Panc1 (cell line): Measurements from ENCODE around the gene BICD2. TPM values are rescaled to one million over a fixed set of nuclear protein-coding genes. Genes with fewer than 3 reads are reported as not detected.

Source experiments
- ATAC-seq: fragments of 200-7000 bp; cut with Tn5 transposase; 2 replicates; pipeline ENCODE4 v1.9.1; 2020; ENCODE audit warnings: mild to moderate bottlenecking, moderate library complexity
- BruUV-seq: library from RNA; stranded (reverse); fragments of 400-500 nt; replicated peaks from 2 replicates; lab custom pipeline; 2021; lab: Mats Ljungman, UMichigan
- CTCF ChIA-PET: fragments of 300-600 bp; sonication (Branson Sonifier 250); formaldehyde crosslinking; loops from one replicate; lab custom pipeline; 2022; ENCODE audit warnings: antibody characterized with exemption; lab: Charles Lee
- POLR2A ChIA-PET: fragments of 300-600 bp; sonication (Branson Sonifier 250); formaldehyde crosslinking; loops from one replicate; lab custom pipeline; 2022; ENCODE audit warnings: antibody characterized with exemption; lab: Charles Lee
- DNase-seq: peaks from one replicate; pipeline ENCODE4 v3.0.0-alpha.2; 2010; ENCODE audit warnings: low read depth, low spot score
- H3K27ac ChIP-seq: 2 replicates; pipeline ENCODE4 v1.5.1; 2011; ENCODE audit warnings: mild to moderate bottlenecking, low read length, inconsistent platforms
- H3K27me3 ChIP-seq: fragments of 200-500 bp; sonication (Bioruptor generic); 2 replicates; pipeline ENCODE4 v1.6.0; 2014; ENCODE audit warnings: low read length, inconsistent platforms; ENCODE audit not compliant: control insufficient read depth, insufficient read depth
- H3K36me3 ChIP-seq: fragments of 200-500 bp; sonication (Bioruptor generic); 2 replicates; pipeline ENCODE4 v1.5.1; 2014; ENCODE audit warnings: inconsistent platforms, mild to moderate bottlenecking, low read length, moderate library complexity; ENCODE audit not compliant: control insufficient read depth, insufficient read depth
- H3K4me1 ChIP-seq: 2 replicates; pipeline ENCODE4 v1.5.1; 2011; ENCODE audit warnings: inconsistent platforms, mild to moderate bottlenecking, low read length, moderate library complexity; ENCODE audit not compliant: control insufficient read depth, insufficient read depth
- H3K4me3 ChIP-seq, 2 experiments: 2 replicates each; pipeline ENCODE4 v1.5.1; 2011 to 2012; ENCODE audit warnings: low read depth in 2 of 2, low read length in 2 of 2, mild to moderate bottlenecking in 2 of 2, inconsistent platforms in 1 of 2, moderate library complexity in 1 of 2
- H3K9me3 ChIP-seq: fragments of 200-500 bp; sonication (Bioruptor generic); 2 replicates; pipeline ENCODE4 v1.5.1; 2014; ENCODE audit warnings: low read depth, mild to moderate bottlenecking, inconsistent platforms, low read length, moderate library complexity; ENCODE audit not compliant: control insufficient read depth, insufficient read depth
- CTCF ChIP-seq: fragments of 450-650 bp; IDR thresholded peaks from 2 replicates; pipeline ENCODE4 v1.5.1; 2017; ENCODE audit warnings: mild to moderate bottlenecking
- POLR2AphosphoS5 ChIP-seq: IDR thresholded peaks from 2 replicates; pipeline ENCODE4 v1.6.1; 2012; ENCODE audit warnings: mild to moderate bottlenecking, low read depth, low read length, moderate library complexity
- REST ChIP-seq, 2 experiments: IDR thresholded peaks; 2 replicates each; pipeline ENCODE4 v1.6.1; 2011 to 2012; ENCODE audit warnings: low read depth in 2 of 2, control low read depth in 1 of 2, low read length in 1 of 2, mild to moderate bottlenecking in 1 of 2, moderate library complexity in 1 of 2; ENCODE audit not compliant: insufficient read depth in 1 of 2
- SIN3A ChIP-seq: IDR thresholded peaks from 2 replicates; pipeline ENCODE4 v1.6.1; 2012; ENCODE audit warnings: low read depth, mild to moderate bottlenecking, low read length, moderate library complexity, borderline replicate concordance; ENCODE audit not compliant: insufficient read depth
- TCF7L2 ChIP-seq: IDR thresholded peaks from 2 replicates; pipeline ENCODE4 v1.6.1; 2011; ENCODE audit warnings: mild to moderate bottlenecking, low read depth, low read length, inconsistent platforms
- in situ Hi-C: cut with HindIII; loops from 2 replicates; pipeline ENCODE4 v1.10.0; 2016; ENCODE audit warnings: low sequenced_read_pairs, low pct_unique_long_range_greater_than_20kb
- intact Hi-C: fragments of 100-400 bp; cut with micrococcal nuclease; formaldehyde crosslinking; loops from one replicate; pipeline ENCODE4 v1.10.0; 2022; ENCODE audit not compliant: unreplicated experiment
- total RNA-seq: library from RNA; stranded (reverse); gene quantifications from one replicate; pipeline ENCODE4 v1.2.1, GENCODE V29; 2021; ENCODE audit not compliant: unreplicated experiment

BICD2 gene
- total RNA-seq, 1 experiment from 2014 or later: 17.3 TPM

- TF ChIP-seq TCF7L2 (no peak), REST (IDR thresholded peaks at IDR 0.05; ENCODE audit: insufficient read depth in 1 of 2, low read depth in 2 of 2, low read length in 1 of 2) (no peak), POLR2AphosphoS5 (no peak), CTCF (no peak), SIN3A (no peak)
- CTCF ChIA-PET: no interaction called here
- no peaks in the 10 kb centered on the region for H3K9me3 ChIP-seq
- H3K4me3 ChIP-seq: no peak overlapping the region
- POLR2A ChIA-PET: no interaction called here
- ATAC-seq (no peak), DNase-seq (no peak)
- no peak overlapping the region for H3K27ac ChIP-seq
- H3K27me3 ChIP-seq: no peaks in the 10 kb centered on the region
- no peaks in the 10 kb centered on the region for H3K4me1 ChIP-seq
- intact Hi-C loops: no loop called here
- no peaks in the 10 kb centered on the region for H3K36me3 ChIP-seq
- in situ Hi-C loops: no loop called here
- BruUV-seq: no TSS peak
Measured at GRCh38 chr9:92704528-92704927, 60.1 kb downstream of the BICD2 start.

GRCh38 chr9:92696619-92697018, 68.0 kb downstream of the BICD2 start:
- H3K27me3 ChIP-seq: no peaks in the 10 kb centered on the region
- no peak for TF ChIP-seq TCF7L2
- no peak for TF ChIP-seq POLR2AphosphoS5
- no peak for TF ChIP-seq CTCF
- TF ChIP-seq REST (IDR thresholded peaks at IDR 0.05; ENCODE audit: insufficient read depth in 1 of 2, low read depth in 2 of 2, low read length in 1 of 2): no peak
- no peak for TF ChIP-seq SIN3A
- BruUV-seq: no TSS peak
- no peak overlapping the region for H3K4me3 ChIP-seq
- DNase-seq (no peak), ATAC-seq (no peak)
- CTCF ChIA-PET: no interaction called here
- H3K36me3 ChIP-seq: no peaks in the 10 kb centered on the region
- H3K27ac ChIP-seq: no peak overlapping the region
- H3K4me1 ChIP-seq: no peaks in the 10 kb centered on the region
- intact Hi-C loops (no loop called here), in situ Hi-C loops (no loop called here)
- H3K9me3 ChIP-seq: no peaks in the 10 kb centered on the region
- POLR2A ChIA-PET: no interaction called here
